GM23338 (cell line): Measurements from ENCODE around the gene FNIP2. TPM values are rescaled to one million over a fixed set of nuclear protein-coding genes. Genes with fewer than 3 reads are reported as not detected.

Experiments
- ATAC-seq: fragments of 200-7000 bp; cut with Tn5 transposase; 3 replicates; pipeline ENCODE4 v1.9.1; 2020
- DNase-seq: peaks from one replicate; pipeline ENCODE4 v3.0.0-alpha.2; 2015; ENCODE audit warnings: low spot score
- H2AFZ ChIP-seq: fragments of 200-600 bp; sonication (generic); 2 replicates; pipeline ENCODE4 v1.8.0; 2016; ENCODE audit warnings: antibody characterized with exemption, mild to moderate bottlenecking, moderate library complexity
- H3F3A ChIP-seq: fragments of 200-600 bp; sonication (generic); replicated peaks from 2 replicates; pipeline ENCODE4 v1.8.0; 2017; ENCODE audit warnings: antibody characterized with exemption, mixed run types, low read depth
- H3K27ac ChIP-seq: fragments of 200-600 bp; sonication (generic); 2 replicates; pipeline ENCODE4 v1.6.1; 2016; ENCODE audit warnings: low read depth
- H3K27me3 ChIP-seq: fragments of 200-600 bp; sonication (generic); 2 replicates; pipeline ENCODE4 v1.8.0; 2016; ENCODE audit warnings: mild to moderate bottlenecking, mixed run types, moderate library complexity; ENCODE audit not compliant: insufficient read depth
- H3K36me3 ChIP-seq: fragments of 200-600 bp; sonication (generic); 2 replicates; pipeline ENCODE4 v1.8.0; 2016; ENCODE audit warnings: mild to moderate bottlenecking; ENCODE audit not compliant: insufficient read depth
- H3K4me1 ChIP-seq: fragments of 200-600 bp; sonication (generic); 2 replicates; pipeline ENCODE4 v1.8.0; 2016; ENCODE audit warnings: mild to moderate bottlenecking, moderate library complexity; ENCODE audit not compliant: insufficient read depth
- H3K4me2 ChIP-seq: fragments of 200-600 bp; sonication (generic); 2 replicates; pipeline ENCODE4 v1.7.1; 2017; ENCODE audit warnings: mixed run types
- H3K4me3 ChIP-seq: fragments of 200-600 bp; sonication (generic); 2 replicates; pipeline ENCODE4 v1.6.1; 2016; ENCODE audit warnings: mixed run types
- H3K79me2 ChIP-seq: fragments of 200-600 bp; sonication (generic); replicated peaks from 2 replicates; pipeline ENCODE4 v1.8.0; 2017; ENCODE audit warnings: mild to moderate bottlenecking; ENCODE audit not compliant: insufficient read depth
- H3K9me2 ChIP-seq: fragments of 200-600 bp; sonication (generic); 2 replicates; pipeline ENCODE4 v1.8.0; 2017; ENCODE audit not compliant: insufficient read depth
- H4K20me1 ChIP-seq: fragments of 200-600 bp; sonication (generic); replicated peaks from 2 replicates; pipeline ENCODE4 v1.8.0; 2017; ENCODE audit warnings: mild to moderate bottlenecking; ENCODE audit not compliant: insufficient read depth
- H3K27ac Mint-ChIP-seq: 2 replicates; pipeline ENCODE4 v1.8.0; 2020; ENCODE audit warnings: inconsistent platforms, mild to moderate bottlenecking, moderate library complexity, mixed read lengths
- H3K27me3 Mint-ChIP-seq: 3 replicates; pipeline ENCODE4 v1.8.0; 2022; ENCODE audit warnings: low read depth, mild to moderate bottlenecking, moderate library complexity, mixed read lengths, inconsistent platforms; ENCODE audit not compliant: insufficient read depth, poor library complexity
- H3K36me3 Mint-ChIP-seq: 3 replicates; pipeline ENCODE4 v1.8.0; 2021; ENCODE audit warnings: low read depth, mild to moderate bottlenecking, inconsistent platforms, moderate library complexity, mixed read lengths
- H3K4me1 Mint-ChIP-seq: 3 replicates; pipeline ENCODE4 v1.8.0; 2020; ENCODE audit warnings: mild to moderate bottlenecking, inconsistent platforms, mixed read lengths
- H3K4me3 Mint-ChIP-seq: 3 replicates; pipeline ENCODE4 v1.8.0; 2021; ENCODE audit warnings: moderate library complexity, mild to moderate bottlenecking, inconsistent platforms, mixed read lengths
- H3K9me3 Mint-ChIP-seq: 3 replicates; pipeline ENCODE4 v1.8.0; 2020; ENCODE audit warnings: moderate library complexity, mild to moderate bottlenecking, inconsistent platforms, mixed read lengths
- CREB1 ChIP-seq: fragments of 250-450 bp; sonication (Bioruptor Pico); IDR thresholded peaks from 2 replicates; pipeline ENCODE4 v1.5.0; 2020; ENCODE audit warnings: low read depth, mild to moderate bottlenecking, moderate library complexity
- EZH2 ChIP-seq: fragments of 200-600 bp; sonication (generic); IDR thresholded peaks from one replicate; pipeline ENCODE4 v1.8.0; 2017; ENCODE audit warnings: antibody characterized with exemption, mild to moderate bottlenecking, low read depth; ENCODE audit not compliant: unreplicated experiment
- EZH2phosphoT487 ChIP-seq: fragments of 200-600 bp; sonication (generic); IDR thresholded peaks from one replicate; pipeline ENCODE4 v1.8.1; 2018; ENCODE audit warnings: antibody characterized with exemption; ENCODE audit not compliant: unreplicated experiment
- JUNB ChIP-seq: IDR thresholded peaks from one replicate; pipeline ENCODE4 v1.6.1; 2016; ENCODE audit warnings: antibody characterized with exemption; ENCODE audit not compliant: unreplicated experiment
- NANOG ChIP-seq: IDR thresholded peaks from 2 replicates; pipeline ENCODE4 v1.6.1; 2016; ENCODE audit warnings: antibody characterized with exemption, borderline replicate concordance
- POLR2AphosphoS5 ChIP-seq: IDR thresholded peaks from 2 replicates; pipeline ENCODE4 v1.6.1; 2016; ENCODE audit warnings: antibody characterized with exemption, low read depth
- STAT1 ChIP-seq: IDR thresholded peaks from one replicate; pipeline ENCODE4 v1.6.1; 2016; ENCODE audit warnings: antibody characterized with exemption; ENCODE audit not compliant: unreplicated experiment
- ZNF114 ChIP-seq: fragments of 250-450 bp; sonication (Bioruptor Pico); IDR thresholded peaks from 2 replicates; pipeline ENCODE4 v1.5.0; 2020; ENCODE audit warnings: mild to moderate bottlenecking, moderate library complexity
- ZNF331 ChIP-seq: fragments of 250-450 bp; sonication (Bioruptor Pico); IDR thresholded peaks from 2 replicates; pipeline ENCODE4 v1.5.0; 2020; ENCODE audit warnings: low read depth, mild to moderate bottlenecking, moderate library complexity
- polyA plus RNA-seq: library from polyadenylated mRNA; unstranded; fragments of >200 nt; fragmentation: Nextera tagmentation; extraction: Ambion mirVana; gene quantifications from 2 replicates; pipeline ENCODE4 v1.2.1, GENCODE V29; 2016
- total RNA-seq: library from RNA; depleted of rRNA; stranded (reverse); fragments of >200 nt; shearing (Covaris generic); gene quantifications from 2 replicates; pipeline ENCODE4 v1.2.3, GENCODE V29; 2014
- TF ChIP-seq, protein P1 (sequence below): IDR thresholded peaks from 2 replicates; pipeline ENCODE4 v1.6.1; 2016; ENCODE audit warnings: antibody characterized with exemption
- TF ChIP-seq, protein P2 (sequence below): fragments of 250-450 bp; sonication (Bioruptor Pico); IDR thresholded peaks from 2 replicates; pipeline ENCODE4 v1.5.0; 2020; ENCODE audit warnings: mild to moderate bottlenecking, moderate library complexity
- TF ChIP-seq, protein P3 (sequence below), 2 experiments: fragments of 200-600 bp in 1 of 2; sonication (generic) in 1 of 2; conservative IDR thresholded peaks; 2 replicates each; pipeline versions ENCODE4 v1.5.1 to v1.6.1; 2016 to 2017; ENCODE audit warnings: antibody characterized with exemption in 2 of 2, low read depth in 2 of 2, mild to moderate bottlenecking in 2 of 2, moderate library complexity in 1 of 2
- TF ChIP-seq, protein P4 (sequence below): IDR thresholded peaks from one replicate; pipeline ENCODE4 v1.6.1; 2018; ENCODE audit warnings: antibody characterized with exemption; ENCODE audit not compliant: unreplicated experiment

FNIP2 gene
- total and polyA plus RNA-seq, 2 experiments from 2014 or later: 2.7 to 17.2 TPM

DNA sequence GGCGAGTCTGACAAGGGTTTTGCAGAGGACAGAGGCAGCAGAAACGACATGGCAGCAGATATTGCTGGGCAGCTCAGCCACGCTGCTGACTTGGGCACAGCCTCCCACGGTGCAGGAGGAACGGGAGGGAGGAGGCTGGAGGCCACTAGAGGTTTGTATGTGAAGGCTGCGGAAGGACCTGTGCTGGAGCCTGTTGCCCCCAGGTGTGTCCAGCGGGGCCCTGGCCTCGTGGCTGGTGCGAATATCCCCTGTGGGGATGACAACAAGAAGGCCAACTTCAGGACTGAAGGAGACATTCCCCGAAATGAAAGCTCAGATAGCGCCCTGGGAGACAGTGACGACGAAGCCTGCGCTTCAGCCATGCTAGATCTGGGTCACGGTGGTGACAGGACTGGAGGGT, 100.2 kb downstream of the FNIP2 start:
- Histone ChIP-seq H3K9me2 (no peaks in the 10 kb centered on the region), H2AFZ (no peak overlapping the region), H3K36me3 (no peaks in the 10 kb centered on the region), H4K20me1 (no peaks in the 10 kb centered on the region), H3K27me3 (no peaks in the 10 kb centered on the region), H3K4me3 (no peak overlapping the region), H3K4me1 (peaks cover 10% of the 10 kb centered on the region; the same call in 1 of the 2 replicates), H3K27ac (no peak overlapping the region), H3K4me2 (no peak overlapping the region), H3K79me2 (no peaks in the 10 kb centered on the region), H3F3A (no peaks in the 10 kb centered on the region)
- Mint-ChIP-seq H3K36me3 (peaks cover 13% of the 10 kb centered on the region), H3K27ac (no peak overlapping the region), H3K27me3 (peaks cover 3% of the 10 kb centered on the region), H3K4me1 (peaks cover 22% of the 10 kb centered on the region), H3K4me3 (no peak overlapping the region), H3K9me3 (no peaks in the 10 kb centered on the region)
- no peak for DNase-seq
- no peak for ATAC-seq
- TF ChIP-seq CREB1 (CRISPR knock-in tag) (no peak), ZNF331 (no peak), JUNB (no peak), EZH2 (no peak), EZH2phosphoT487 (no peak), STAT1 (no peak), POLR2AphosphoS5 (no peak), NANOG (no peak), ZNF114 (no peak)
- TF ChIP-seq, protein P1, sequence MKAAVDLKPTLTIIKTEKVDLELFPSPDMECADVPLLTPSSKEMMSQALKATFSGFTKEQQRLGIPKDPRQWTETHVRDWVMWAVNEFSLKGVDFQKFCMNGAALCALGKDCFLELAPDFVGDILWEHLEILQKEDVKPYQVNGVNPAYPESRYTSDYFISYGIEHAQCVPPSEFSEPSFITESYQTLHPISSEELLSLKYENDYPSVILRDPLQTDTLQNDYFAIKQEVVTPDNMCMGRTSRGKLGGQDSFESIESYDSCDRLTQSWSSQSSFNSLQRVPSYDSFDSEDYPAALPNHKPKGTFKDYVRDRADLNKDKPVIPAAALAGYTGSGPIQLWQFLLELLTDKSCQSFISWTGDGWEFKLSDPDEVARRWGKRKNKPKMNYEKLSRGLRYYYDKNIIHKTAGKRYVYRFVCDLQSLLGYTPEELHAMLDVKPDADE: no peak
- TF ChIP-seq, protein P2, sequence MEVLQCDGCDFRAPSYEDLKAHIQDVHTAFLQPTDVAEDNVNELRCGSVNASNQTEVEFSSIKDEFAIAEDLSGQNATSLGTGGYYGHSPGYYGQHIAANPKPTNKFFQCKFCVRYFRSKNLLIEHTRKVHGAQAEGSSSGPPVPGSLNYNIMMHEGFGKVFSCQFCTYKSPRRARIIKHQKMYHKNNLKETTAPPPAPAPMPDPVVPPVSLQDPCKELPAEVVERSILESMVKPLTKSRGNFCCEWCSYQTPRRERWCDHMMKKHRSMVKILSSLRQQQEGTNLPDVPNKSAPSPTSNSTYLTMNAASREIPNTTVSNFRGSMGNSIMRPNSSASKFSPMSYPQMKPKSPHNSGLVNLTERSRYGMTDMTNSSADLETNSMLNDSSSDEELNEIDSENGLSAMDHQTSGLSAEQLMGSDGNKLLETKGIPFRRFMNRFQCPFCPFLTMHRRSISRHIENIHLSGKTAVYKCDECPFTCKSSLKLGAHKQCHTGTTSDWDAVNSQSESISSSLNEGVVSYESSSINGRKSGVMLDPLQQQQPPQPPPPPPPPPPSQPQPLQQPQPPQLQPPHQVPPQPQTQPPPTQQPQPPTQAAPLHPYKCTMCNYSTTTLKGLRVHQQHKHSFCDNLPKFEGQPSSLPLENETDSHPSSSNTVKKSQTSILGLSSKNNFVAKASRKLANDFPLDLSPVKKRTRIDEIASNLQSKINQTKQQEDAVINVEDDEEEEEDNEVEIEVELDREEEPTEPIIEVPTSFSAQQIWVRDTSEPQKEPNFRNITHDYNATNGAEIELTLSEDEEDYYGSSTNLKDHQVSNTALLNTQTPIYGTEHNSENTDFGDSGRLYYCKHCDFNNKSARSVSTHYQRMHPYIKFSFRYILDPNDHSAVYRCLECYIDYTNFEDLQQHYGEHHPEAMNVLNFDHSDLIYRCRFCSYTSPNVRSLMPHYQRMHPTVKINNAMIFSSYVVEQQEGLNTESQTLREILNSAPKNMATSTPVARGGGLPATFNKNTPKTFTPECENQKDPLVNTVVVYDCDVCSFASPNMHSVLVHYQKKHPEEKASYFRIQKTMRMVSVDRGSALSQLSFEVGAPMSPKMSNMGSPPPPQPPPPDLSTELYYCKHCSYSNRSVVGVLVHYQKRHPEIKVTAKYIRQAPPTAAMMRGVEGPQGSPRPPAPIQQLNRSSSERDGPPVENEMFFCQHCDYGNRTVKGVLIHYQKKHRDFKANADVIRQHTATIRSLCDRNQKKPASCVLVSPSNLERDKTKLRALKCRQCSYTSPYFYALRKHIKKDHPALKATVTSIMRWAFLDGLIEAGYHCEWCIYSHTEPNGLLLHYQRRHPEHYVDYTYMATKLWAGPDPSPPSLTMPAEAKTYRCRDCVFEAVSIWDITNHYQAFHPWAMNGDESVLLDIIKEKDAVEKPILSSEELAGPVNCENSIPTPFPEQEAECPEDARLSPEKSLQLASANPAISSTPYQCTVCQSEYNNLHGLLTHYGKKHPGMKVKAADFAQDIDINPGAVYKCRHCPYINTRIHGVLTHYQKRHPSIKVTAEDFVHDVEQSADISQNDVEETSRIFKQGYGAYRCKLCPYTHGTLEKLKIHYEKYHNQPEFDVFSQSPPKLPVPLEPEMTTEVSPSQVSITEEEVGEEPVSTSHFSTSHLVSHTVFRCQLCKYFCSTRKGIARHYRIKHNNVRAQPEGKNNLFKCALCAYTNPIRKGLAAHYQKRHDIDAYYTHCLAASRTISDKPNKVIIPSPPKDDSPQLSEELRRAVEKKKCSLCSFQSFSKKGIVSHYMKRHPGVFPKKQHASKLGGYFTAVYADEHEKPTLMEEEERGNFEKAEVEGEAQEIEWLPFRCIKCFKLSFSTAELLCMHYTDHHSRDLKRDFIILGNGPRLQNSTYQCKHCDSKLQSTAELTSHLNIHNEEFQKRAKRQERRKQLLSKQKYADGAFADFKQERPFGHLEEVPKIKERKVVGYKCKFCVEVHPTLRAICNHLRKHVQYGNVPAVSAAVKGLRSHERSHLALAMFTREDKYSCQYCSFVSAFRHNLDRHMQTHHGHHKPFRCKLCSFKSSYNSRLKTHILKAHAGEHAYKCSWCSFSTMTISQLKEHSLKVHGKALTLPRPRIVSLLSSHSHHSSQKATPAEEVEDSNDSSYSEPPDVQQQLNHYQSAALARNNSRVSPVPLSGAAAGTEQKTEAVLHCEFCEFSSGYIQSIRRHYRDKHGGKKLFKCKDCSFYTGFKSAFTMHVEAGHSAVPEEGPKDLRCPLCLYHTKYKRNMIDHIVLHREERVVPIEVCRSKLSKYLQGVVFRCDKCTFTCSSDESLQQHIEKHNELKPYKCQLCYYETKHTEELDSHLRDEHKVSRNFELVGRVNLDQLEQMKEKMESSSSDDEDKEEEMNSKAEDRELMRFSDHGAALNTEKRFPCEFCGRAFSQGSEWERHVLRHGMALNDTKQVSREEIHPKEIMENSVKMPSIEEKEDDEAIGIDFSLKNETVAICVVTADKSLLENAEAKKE (CRISPR knock-in tag): no peak
- TF ChIP-seq, protein P3, sequence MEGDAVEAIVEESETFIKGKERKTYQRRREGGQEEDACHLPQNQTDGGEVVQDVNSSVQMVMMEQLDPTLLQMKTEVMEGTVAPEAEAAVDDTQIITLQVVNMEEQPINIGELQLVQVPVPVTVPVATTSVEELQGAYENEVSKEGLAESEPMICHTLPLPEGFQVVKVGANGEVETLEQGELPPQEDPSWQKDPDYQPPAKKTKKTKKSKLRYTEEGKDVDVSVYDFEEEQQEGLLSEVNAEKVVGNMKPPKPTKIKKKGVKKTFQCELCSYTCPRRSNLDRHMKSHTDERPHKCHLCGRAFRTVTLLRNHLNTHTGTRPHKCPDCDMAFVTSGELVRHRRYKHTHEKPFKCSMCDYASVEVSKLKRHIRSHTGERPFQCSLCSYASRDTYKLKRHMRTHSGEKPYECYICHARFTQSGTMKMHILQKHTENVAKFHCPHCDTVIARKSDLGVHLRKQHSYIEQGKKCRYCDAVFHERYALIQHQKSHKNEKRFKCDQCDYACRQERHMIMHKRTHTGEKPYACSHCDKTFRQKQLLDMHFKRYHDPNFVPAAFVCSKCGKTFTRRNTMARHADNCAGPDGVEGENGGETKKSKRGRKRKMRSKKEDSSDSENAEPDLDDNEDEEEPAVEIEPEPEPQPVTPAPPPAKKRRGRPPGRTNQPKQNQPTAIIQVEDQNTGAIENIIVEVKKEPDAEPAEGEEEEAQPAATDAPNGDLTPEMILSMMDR (conservative IDR thresholded peaks at IDR 0.05; ENCODE audit: low read depth in 2 of 2): no peak
- TF ChIP-seq, protein P4, sequence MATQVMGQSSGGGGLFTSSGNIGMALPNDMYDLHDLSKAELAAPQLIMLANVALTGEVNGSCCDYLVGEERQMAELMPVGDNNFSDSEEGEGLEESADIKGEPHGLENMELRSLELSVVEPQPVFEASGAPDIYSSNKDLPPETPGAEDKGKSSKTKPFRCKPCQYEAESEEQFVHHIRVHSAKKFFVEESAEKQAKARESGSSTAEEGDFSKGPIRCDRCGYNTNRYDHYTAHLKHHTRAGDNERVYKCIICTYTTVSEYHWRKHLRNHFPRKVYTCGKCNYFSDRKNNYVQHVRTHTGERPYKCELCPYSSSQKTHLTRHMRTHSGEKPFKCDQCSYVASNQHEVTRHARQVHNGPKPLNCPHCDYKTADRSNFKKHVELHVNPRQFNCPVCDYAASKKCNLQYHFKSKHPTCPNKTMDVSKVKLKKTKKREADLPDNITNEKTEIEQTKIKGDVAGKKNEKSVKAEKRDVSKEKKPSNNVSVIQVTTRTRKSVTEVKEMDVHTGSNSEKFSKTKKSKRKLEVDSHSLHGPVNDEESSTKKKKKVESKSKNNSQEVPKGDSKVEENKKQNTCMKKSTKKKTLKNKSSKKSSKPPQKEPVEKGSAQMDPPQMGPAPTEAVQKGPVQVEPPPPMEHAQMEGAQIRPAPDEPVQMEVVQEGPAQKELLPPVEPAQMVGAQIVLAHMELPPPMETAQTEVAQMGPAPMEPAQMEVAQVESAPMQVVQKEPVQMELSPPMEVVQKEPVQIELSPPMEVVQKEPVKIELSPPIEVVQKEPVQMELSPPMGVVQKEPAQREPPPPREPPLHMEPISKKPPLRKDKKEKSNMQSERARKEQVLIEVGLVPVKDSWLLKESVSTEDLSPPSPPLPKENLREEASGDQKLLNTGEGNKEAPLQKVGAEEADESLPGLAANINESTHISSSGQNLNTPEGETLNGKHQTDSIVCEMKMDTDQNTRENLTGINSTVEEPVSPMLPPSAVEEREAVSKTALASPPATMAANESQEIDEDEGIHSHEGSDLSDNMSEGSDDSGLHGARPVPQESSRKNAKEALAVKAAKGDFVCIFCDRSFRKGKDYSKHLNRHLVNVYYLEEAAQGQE: no peak
